Thyroid gland (tissue), 4 donors: ENCODE results near the gene PIGU. TPM values are rescaled to one million over a fixed set of nuclear protein-coding genes. Genes with fewer than 3 reads are reported as not detected.
A peak's percentile ranks its signal among the peaks of the same experiment; 100 is the strongest.

Source experiments
- DNase-seq, 2 donors: peaks; one replicate each; pipeline ENCODE4 v3.0.0-alpha.2; 2019
- H3K27ac ChIP-seq, 3 donors: fragments of 200-600 bp; sonication (generic); 1 replicate in 2 of 3; 2 replicates in 1 of 3; pipeline ENCODE4 v1.5.1; 2016 to 2019; ENCODE audit warnings: mild to moderate bottlenecking in 1 of 3, moderate library complexity in 1 of 3
- H3K27me3 ChIP-seq: fragments of 200-600 bp; sonication (generic); one replicate; pipeline ENCODE4 v1.5.1; 2019
- H3K36me3 ChIP-seq, 2 donors: fragments of 200-600 bp; sonication (generic); one replicate each; pipeline ENCODE4 v1.5.1; 2016 to 2019
- H3K4me1 ChIP-seq, 2 donors: fragments of 200-600 bp; sonication (generic); one replicate each; pipeline ENCODE4 v1.5.1; 2017 to 2019
- H3K4me3 ChIP-seq, 3 donors: fragments of 200-600 bp; sonication (generic); replicated peaks in 1 of 3; 1 replicate in 2 of 3; 2 replicates in 1 of 3; pipeline ENCODE4 v1.5.1; 2016; ENCODE audit warnings: mild to moderate bottlenecking in 1 of 3
- H3K9me3 ChIP-seq: fragments of 200-600 bp; sonication (generic); one replicate; pipeline ENCODE4 v1.5.1; 2017
- CTCF ChIP-seq, 6 experiments: fragments of 200-600 bp in 3 of 6; fragments of 450-650 bp in 3 of 6; sonication (generic) in 3 of 6; IDR thresholded peaks; one replicate each; pipeline ENCODE4 v1.5.1; 2016 to 2019; ENCODE audit warnings: antibody characterized with exemption in 6 of 6, mild to moderate bottlenecking in 2 of 6, inconsistent platforms in 1 of 6, moderate library complexity in 1 of 6
- POLR2A ChIP-seq, 2 donors: fragments of 450-650 bp; IDR thresholded peaks; one replicate each; pipeline ENCODE4 v1.6.1; 2017; ENCODE audit warnings: antibody characterized with exemption in 2 of 2, mild to moderate bottlenecking in 2 of 2, moderate library complexity in 1 of 2
- WGBS, 2 donors: methylation state at CpG; one replicate each; pipeline ENCODE4 v1.1.5; 2017; 5-methylcytosine and 5-hydroxymethylcytosine counted together
- intact Hi-C: fragments of 100-400 bp; cut with DNase I; formaldehyde crosslinking; loops from one replicate; pipeline ENCODE4 v1.15.1; 2023
- total RNA-seq, 4 donors: library from RNA; depleted of rRNA; stranded (reverse); fragments of >200 nt; gene quantifications; one replicate each; pipeline ENCODE4 v1.2.3, GENCODE V29; 2016

The PIGU gene
- total RNA-seq, 4 donors from 2014 or later: 12.1 to 25.8 (median 18.0) TPM

GRCh38 chr20:34703424-34704176 is 26.7 kb upstream of the PIGU start:
- Histone ChIP-seq H3K27ac (peak overlapping the region; percentile 98 to 100 (median 100)), H3K27me3 (no peaks in the 10 kb centered on the region), H3K36me3 (no peaks in the 10 kb centered on the region), H3K4me1 (peaks cover 24 to 34% of the 10 kb centered on the region in 2 donors), H3K4me3 (peak overlapping the region; percentile 29 to 99 (median 77)), H3K9me3 (no peaks in the 10 kb centered on the region)
- peak; percentile 39 to 46 for DNase-seq
- intact Hi-C loops: no loop called here
- TF ChIP-seq POLR2A (IDR thresholded peaks at IDR 0.05) (no peak), CTCF (IDR thresholded peaks at IDR 0.05) (no peak)
- WGBS, 2 donors: 2% methylated on average over 29 to 36 of the region's 38 CpGs

GRCh38 chr20:34703061-34703423 is 26.1 kb upstream of the PIGU start:
- H3K4me1 ChIP-seq: peaks cover 21 to 31% of the 10 kb centered on the region in 2 donors
- intact Hi-C loops: no loop called here
- peak overlapping the region in 2 of 3 donors; percentile 98 to 100 for H3K27ac ChIP-seq
- peak overlapping the region in 1 of 3 donors; percentile 99 for H3K4me3 ChIP-seq
- WGBS, 2 donors: 41 to 44% methylated on average over 3 of the region's 3 CpGs
- no peaks in the 10 kb centered on the region for H3K36me3 ChIP-seq
- no peaks in the 10 kb centered on the region for H3K27me3 ChIP-seq
- no peak for DNase-seq
- no peaks in the 10 kb centered on the region for H3K9me3 ChIP-seq
- TF ChIP-seq CTCF (IDR thresholded peaks at IDR 0.05) (no peak), POLR2A (IDR thresholded peaks at IDR 0.05) (no peak)

GRCh38 chr20:34701405-34702085 is 24.7 kb upstream of the PIGU start:
- intact Hi-C loops: no loop called here
- Histone ChIP-seq H3K4me1 (peaks cover 18 to 24% of the 10 kb centered on the region in 2 donors), H3K27ac (no peak overlapping the region), H3K4me3 (no peak overlapping the region), H3K27me3 (no peaks in the 10 kb centered on the region), H3K36me3 (no peaks in the 10 kb centered on the region), H3K9me3 (no peaks in the 10 kb centered on the region)
- 80 to 87% methylated on average over 3 to 6 of the region's 6 CpGs for WGBS, 2 donors
- TF ChIP-seq CTCF (IDR thresholded peaks at IDR 0.05) (no peak), POLR2A (IDR thresholded peaks at IDR 0.05) (no peak)
- DNase-seq: no peak

- 35 to 38% methylated on average over 4 of the region's 4 CpGs for WGBS, 2 donors
- Histone ChIP-seq H3K36me3 (no peaks in the 10 kb centered on the region), H3K4me1 (peaks cover 0 to 11% of the 10 kb centered on the region in 2 donors), H3K9me3 (no peaks in the 10 kb centered on the region), H3K4me3 (no peak overlapping the region), H3K27ac (no peak overlapping the region), H3K27me3 (no peaks in the 10 kb centered on the region)
- peak; percentile 17 to 37 for DNase-seq
- TF ChIP-seq POLR2A (IDR thresholded peaks at IDR 0.05): no peak
- TF ChIP-seq CTCF (IDR thresholded peaks at IDR 0.05): no peak
- intact Hi-C loops: no loop called here
These were observed 16.5 kb upstream of the PIGU start for GRCh38 chr20:34693414-34693813.

GRCh38 chr20:34691838-34692237 is 14.9 kb upstream of the PIGU start:
- 85 to 87% methylated on average over 3 of the region's 3 CpGs for WGBS, 2 donors
- intact Hi-C loops: no loop called here
- TF ChIP-seq CTCF (IDR thresholded peaks at IDR 0.05) (no peak), POLR2A (IDR thresholded peaks at IDR 0.05) (no peak)
- Histone ChIP-seq H3K36me3 (no peaks in the 10 kb centered on the region), H3K27me3 (no peaks in the 10 kb centered on the region), H3K9me3 (no peaks in the 10 kb centered on the region), H3K4me1 (peaks cover 0 to 11% of the 10 kb centered on the region in 2 donors), H3K27ac (no peak overlapping the region), H3K4me3 (no peak overlapping the region)
- no peak for DNase-seq
